A549 (cell line): ENCODE results near the gene NSMF.

Experiments used
- BHLHE40 ChIP-seq: IDR thresholded peaks from 2 replicates; pipeline ENCODE4 v1.6.1; 2012; ENCODE audit warnings: low read depth, low read length, inconsistent platforms
- CEBPB ChIP-seq, 2 experiments: fragments of >200 bp in 1 of 2; sonication (Bioruptor Twin) in 1 of 2; formaldehyde crosslinking in 1 of 2; IDR thresholded peaks; 2 replicates each; pipeline ENCODE4 v1.6.1; 2012 to 2016
- CHD2 ChIP-seq: fragments of 150-350 bp; IDR thresholded peaks from 2 replicates; pipeline ENCODE4 v1.6.1; 2014; ENCODE audit warnings: low read length; ENCODE audit not compliant: partially characterized antibody
- POLR2A ChIP-seq: IDR thresholded peaks from 2 replicates; pipeline ENCODE4 v1.6.1; 2012; ENCODE audit warnings: mild to moderate bottlenecking, low read length
- RAD21 ChIP-seq, 2 experiments: fragments of >200 bp in 1 of 2; sonication (Bioruptor Twin) in 1 of 2; formaldehyde crosslinking in 1 of 2; IDR thresholded peaks in 1 of 2; conservative IDR thresholded peaks in 1 of 2; 2 replicates in 1 of 2; 3 replicates in 1 of 2; pipeline ENCODE4 v1.6.1; 2012 to 2018; ENCODE audit warnings: inconsistent platforms in 1 of 2
- RCOR1 ChIP-seq: fragments of 150-350 bp; IDR thresholded peaks from 2 replicates; pipeline ENCODE4 v1.6.1; 2014; ENCODE audit warnings: antibody characterized with exemption, low read length, low read depth
- TF ChIP-seq, protein P1 (sequence below): IDR thresholded peaks from 2 replicates; pipeline ENCODE4 v1.6.1; 2012
- TF ChIP-seq, protein P2 (sequence below): fragments of >200 bp; sonication (Bioruptor Twin); formaldehyde crosslinking; IDR thresholded peaks from 3 replicates; pipeline ENCODE4 v1.5.1; 2016
- TF ChIP-seq, protein P3 (sequence below): fragments of 200-600 bp; sonication (generic); IDR thresholded peaks from 2 replicates; pipeline ENCODE4 v1.6.1; 2016; ENCODE audit warnings: antibody characterized with exemption, mild to moderate bottlenecking, moderate library complexity
- TF ChIP-seq, protein P4 (sequence below): fragments of >200 bp; sonication (Bioruptor Twin); formaldehyde crosslinking; IDR thresholded peaks from 3 replicates; pipeline ENCODE4 v1.6.1; 2016
- TF ChIP-seq, protein P5 (sequence below): fragments of 150-350 bp; IDR thresholded peaks from 2 replicates; pipeline ENCODE4 v1.6.1; 2014; ENCODE audit warnings: low read depth, mild to moderate bottlenecking, low read length

DNA sequence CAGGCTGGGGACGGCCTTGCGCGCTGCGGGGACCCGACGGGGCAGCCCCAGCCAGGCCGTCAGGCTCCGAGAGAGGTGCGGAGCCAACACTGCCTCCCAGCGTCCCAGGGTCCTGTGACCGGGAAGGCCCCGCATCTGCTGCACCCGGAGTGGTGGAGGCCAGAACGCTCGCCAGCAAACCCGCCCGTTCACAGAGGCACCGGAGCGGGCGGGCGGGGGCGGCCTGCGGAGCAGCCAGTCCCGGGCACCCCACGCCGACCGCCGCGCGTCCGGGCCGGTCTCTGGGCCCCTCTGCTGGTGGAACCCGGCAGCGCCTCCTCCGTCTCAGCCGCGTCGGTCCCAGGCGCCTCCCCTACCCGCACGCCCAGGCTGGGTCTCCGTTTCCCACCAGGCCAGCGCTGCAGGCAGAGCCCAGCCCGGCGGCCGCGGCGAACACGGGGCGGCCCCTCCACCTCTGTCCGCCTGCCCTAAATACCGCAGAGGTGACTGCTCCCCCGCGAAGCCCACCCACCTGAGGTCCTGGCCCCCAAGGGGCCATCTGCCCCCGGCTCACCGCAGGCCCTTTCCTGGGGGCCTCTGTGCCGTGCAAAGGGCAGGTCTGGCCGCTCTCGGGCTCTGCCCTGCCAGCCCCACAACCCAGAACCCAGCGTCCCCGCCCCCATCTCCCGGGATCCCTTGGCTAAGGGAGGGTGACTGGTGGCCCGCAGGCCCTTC, 52.1 kb downstream of the NSMF start:
- TF ChIP-seq, protein P1, sequence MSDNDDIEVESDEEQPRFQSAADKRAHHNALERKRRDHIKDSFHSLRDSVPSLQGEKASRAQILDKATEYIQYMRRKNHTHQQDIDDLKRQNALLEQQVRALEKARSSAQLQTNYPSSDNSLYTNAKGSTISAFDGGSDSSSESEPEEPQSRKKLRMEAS: no peak
- TF ChIP-seq, protein P2, sequence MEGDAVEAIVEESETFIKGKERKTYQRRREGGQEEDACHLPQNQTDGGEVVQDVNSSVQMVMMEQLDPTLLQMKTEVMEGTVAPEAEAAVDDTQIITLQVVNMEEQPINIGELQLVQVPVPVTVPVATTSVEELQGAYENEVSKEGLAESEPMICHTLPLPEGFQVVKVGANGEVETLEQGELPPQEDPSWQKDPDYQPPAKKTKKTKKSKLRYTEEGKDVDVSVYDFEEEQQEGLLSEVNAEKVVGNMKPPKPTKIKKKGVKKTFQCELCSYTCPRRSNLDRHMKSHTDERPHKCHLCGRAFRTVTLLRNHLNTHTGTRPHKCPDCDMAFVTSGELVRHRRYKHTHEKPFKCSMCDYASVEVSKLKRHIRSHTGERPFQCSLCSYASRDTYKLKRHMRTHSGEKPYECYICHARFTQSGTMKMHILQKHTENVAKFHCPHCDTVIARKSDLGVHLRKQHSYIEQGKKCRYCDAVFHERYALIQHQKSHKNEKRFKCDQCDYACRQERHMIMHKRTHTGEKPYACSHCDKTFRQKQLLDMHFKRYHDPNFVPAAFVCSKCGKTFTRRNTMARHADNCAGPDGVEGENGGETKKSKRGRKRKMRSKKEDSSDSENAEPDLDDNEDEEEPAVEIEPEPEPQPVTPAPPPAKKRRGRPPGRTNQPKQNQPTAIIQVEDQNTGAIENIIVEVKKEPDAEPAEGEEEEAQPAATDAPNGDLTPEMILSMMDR: peak; percentile 72
- TF ChIP-seq CEBPB (IDR thresholded peaks at IDR 0.05) (no peak), POLR2A (no peak), BHLHE40 (no peak), CHD2 (no peak), RCOR1 (no peak), RAD21 (conservative IDR thresholded peaks at IDR 0.05 in 1 of 2, IDR thresholded peaks at IDR 0.05 in 1 of 2) (peak; percentile 69 to 87; a peak in 4 of 5 replicates)
- TF ChIP-seq, protein P3, sequence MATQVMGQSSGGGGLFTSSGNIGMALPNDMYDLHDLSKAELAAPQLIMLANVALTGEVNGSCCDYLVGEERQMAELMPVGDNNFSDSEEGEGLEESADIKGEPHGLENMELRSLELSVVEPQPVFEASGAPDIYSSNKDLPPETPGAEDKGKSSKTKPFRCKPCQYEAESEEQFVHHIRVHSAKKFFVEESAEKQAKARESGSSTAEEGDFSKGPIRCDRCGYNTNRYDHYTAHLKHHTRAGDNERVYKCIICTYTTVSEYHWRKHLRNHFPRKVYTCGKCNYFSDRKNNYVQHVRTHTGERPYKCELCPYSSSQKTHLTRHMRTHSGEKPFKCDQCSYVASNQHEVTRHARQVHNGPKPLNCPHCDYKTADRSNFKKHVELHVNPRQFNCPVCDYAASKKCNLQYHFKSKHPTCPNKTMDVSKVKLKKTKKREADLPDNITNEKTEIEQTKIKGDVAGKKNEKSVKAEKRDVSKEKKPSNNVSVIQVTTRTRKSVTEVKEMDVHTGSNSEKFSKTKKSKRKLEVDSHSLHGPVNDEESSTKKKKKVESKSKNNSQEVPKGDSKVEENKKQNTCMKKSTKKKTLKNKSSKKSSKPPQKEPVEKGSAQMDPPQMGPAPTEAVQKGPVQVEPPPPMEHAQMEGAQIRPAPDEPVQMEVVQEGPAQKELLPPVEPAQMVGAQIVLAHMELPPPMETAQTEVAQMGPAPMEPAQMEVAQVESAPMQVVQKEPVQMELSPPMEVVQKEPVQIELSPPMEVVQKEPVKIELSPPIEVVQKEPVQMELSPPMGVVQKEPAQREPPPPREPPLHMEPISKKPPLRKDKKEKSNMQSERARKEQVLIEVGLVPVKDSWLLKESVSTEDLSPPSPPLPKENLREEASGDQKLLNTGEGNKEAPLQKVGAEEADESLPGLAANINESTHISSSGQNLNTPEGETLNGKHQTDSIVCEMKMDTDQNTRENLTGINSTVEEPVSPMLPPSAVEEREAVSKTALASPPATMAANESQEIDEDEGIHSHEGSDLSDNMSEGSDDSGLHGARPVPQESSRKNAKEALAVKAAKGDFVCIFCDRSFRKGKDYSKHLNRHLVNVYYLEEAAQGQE: no peak
- TF ChIP-seq, protein P4, sequence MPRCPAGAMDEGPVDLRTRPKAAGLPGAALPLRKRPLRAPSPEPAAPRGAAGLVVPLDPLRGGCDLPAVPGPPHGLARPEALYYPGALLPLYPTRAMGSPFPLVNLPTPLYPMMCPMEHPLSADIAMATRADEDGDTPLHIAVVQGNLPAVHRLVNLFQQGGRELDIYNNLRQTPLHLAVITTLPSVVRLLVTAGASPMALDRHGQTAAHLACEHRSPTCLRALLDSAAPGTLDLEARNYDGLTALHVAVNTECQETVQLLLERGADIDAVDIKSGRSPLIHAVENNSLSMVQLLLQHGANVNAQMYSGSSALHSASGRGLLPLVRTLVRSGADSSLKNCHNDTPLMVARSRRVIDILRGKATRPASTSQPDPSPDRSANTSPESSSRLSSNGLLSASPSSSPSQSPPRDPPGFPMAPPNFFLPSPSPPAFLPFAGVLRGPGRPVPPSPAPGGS: no peak
- TF ChIP-seq, protein P5, sequence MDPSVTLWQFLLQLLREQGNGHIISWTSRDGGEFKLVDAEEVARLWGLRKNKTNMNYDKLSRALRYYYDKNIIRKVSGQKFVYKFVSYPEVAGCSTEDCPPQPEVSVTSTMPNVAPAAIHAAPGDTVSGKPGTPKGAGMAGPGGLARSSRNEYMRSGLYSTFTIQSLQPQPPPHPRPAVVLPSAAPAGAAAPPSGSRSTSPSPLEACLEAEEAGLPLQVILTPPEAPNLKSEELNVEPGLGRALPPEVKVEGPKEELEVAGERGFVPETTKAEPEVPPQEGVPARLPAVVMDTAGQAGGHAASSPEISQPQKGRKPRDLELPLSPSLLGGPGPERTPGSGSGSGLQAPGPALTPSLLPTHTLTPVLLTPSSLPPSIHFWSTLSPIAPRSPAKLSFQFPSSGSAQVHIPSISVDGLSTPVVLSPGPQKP: no peak
